ENCODE measurements around the gene TGFBR3. TPM values are rescaled to one million over a fixed set of nuclear protein-coding genes. Genes with fewer than 3 reads are reported as not detected.
A peak's percentile ranks its signal among the peaks of the same experiment; 100 is the strongest.

Gene TGFBR3
- total and polyA plus RNA-seq, 9 of the 15 experiments (the other 6 are each of a cell fraction or from before 2014, with no cell fraction given): 3.6 to 32.4 (median 15.6) TPM

GRCh38 chr1:91653183-91653582, 232.8 kb downstream of the TGFBR3 start:
- Histone ChIP-seq H3K36me3 (ENCODE audit: control insufficient read depth, insufficient read depth, low read length) (no peaks in the 10 kb centered on the region), H3K9ac (ENCODE audit: insufficient read depth in 1 of 2, low read depth in 2 of 2, low read length in 2 of 2) (no peak overlapping the region), H3K27ac (ENCODE audit: extremely low read depth, low read depth, low read length) (no peak overlapping the region), H3K27me3 (ENCODE audit: control insufficient read depth in 2 of 2, insufficient read depth in 2 of 2, low read length in 2 of 2) (no peaks in the 10 kb centered on the region), H3K4me1 (replicated peaks in 1 of 2; ENCODE audit: control insufficient read depth in 2 of 2, insufficient read depth in 2 of 2, low read length in 2 of 2) (peaks cover 7 to 13% of the 10 kb centered on the region in 2 experiments; a peak in 4 of 5 replicates), H3K9me1 (ENCODE audit: control insufficient read depth, insufficient read depth, low read length) (no peaks in the 10 kb centered on the region), H4K20me1 (replicated peaks; ENCODE audit: control insufficient read depth, insufficient read depth, low read length) (no peaks in the 10 kb centered on the region), H3K9me3 (replicated peaks; ENCODE audit: control insufficient read depth, insufficient read depth, low read depth, low read length) (no peaks in the 10 kb centered on the region), H3K4me3 (no peak overlapping the region), H2AFZ (ENCODE audit: low read depth, low read length) (no peak overlapping the region), H3K4me2 (ENCODE audit: insufficient read depth, low read length) (no peak overlapping the region), H3K79me2 (ENCODE audit: control insufficient read depth, insufficient read depth, low read length) (no peaks in the 10 kb centered on the region)
- ATAC-seq (no peak), DNase-seq (ENCODE audit: extremely low read depth in 1 of 4, low spot score in 3 of 4) (no peak), FAIRE-seq (no peak)
- in situ Hi-C loops (cut with MboI) (no loop called here), intact Hi-C loops (cut with micrococcal nuclease) (no loop called here)
- BruUV-seq (replicated peaks): no TSS peak
- ChIA-PET POLR2A (interaction anchor here (1.6 kb wide), 1 partner anchor 10 kb away, joined by 4 read pairs; no protein-coding TSS in a partner anchor), CTCF (ENCODE audit: low intra/inter-chr PET ratio) (no interaction called here)
- no peak for TF ChIP-seq MCM2 (IDR thresholded peaks at IDR 0.05; ENCODE audit: low read depth)
- WGBS (ENCODE audit: insufficient coverage, low coverage, missing lambda C conversion rate): 73% methylated on average over 1 of the region's 1 CpG

- peak; percentile 74 for FAIRE-seq
- no peak overlapping the region for H3K4me2 ChIP-seq (ENCODE audit: insufficient read depth, low read length)
- no peak overlapping the region for H3K4me3 ChIP-seq
- BruUV-seq (replicated peaks): no TSS peak
- H2AFZ ChIP-seq (ENCODE audit: low read depth, low read length): peak overlapping the region; percentile 81
- no peaks in the 10 kb centered on the region for H3K27me3 ChIP-seq (ENCODE audit: control insufficient read depth in 2 of 2, insufficient read depth in 2 of 2, low read length in 2 of 2)
- DNase-seq (ENCODE audit: extremely low read depth in 1 of 4, low spot score in 3 of 4): peak in 2 of 4 experiments; percentile 46 to 64
- H3K27ac ChIP-seq (ENCODE audit: extremely low read depth, low read depth, low read length): no peak overlapping the region
- CTCF ChIA-PET (ENCODE audit: low intra/inter-chr PET ratio): no interaction called here
- ATAC-seq: peak; percentile 80
- no peaks in the 10 kb centered on the region for H3K79me2 ChIP-seq (ENCODE audit: control insufficient read depth, insufficient read depth, low read length)
- in situ Hi-C loops (cut with MboI) (no loop called here), intact Hi-C loops (cut with micrococcal nuclease) (no loop called here)
- POLR2A ChIA-PET: no interaction called here
- no peaks in the 10 kb centered on the region for H3K9me3 ChIP-seq (replicated peaks; ENCODE audit: control insufficient read depth, insufficient read depth, low read depth, low read length)
- H3K9me1 ChIP-seq (ENCODE audit: control insufficient read depth, insufficient read depth, low read length): no peaks in the 10 kb centered on the region
- peaks cover 7 to 13% of the 10 kb centered on the region in 2 experiments; a peak in 4 of 5 replicates for H3K4me1 ChIP-seq (replicated peaks in 1 of 2; ENCODE audit: control insufficient read depth in 2 of 2, insufficient read depth in 2 of 2, low read length in 2 of 2)
- H3K36me3 ChIP-seq (ENCODE audit: control insufficient read depth, insufficient read depth, low read length): no peaks in the 10 kb centered on the region
- H4K20me1 ChIP-seq (replicated peaks; ENCODE audit: control insufficient read depth, insufficient read depth, low read length): no peaks in the 10 kb centered on the region
- 33% methylated on average over 5 of the region's 5 CpGs for WGBS (ENCODE audit: insufficient coverage, low coverage, missing lambda C conversion rate)
- H3K9ac ChIP-seq (ENCODE audit: insufficient read depth in 1 of 2, low read depth in 2 of 2, low read length in 2 of 2): no peak overlapping the region
- peak; percentile 50; the same call in 1 of the 2 replicates for TF ChIP-seq NFIC (IDR thresholded peaks at IDR 0.05)
- TF ChIP-seq E2F6 (IDR thresholded peaks at IDR 0.05; ENCODE audit: borderline replicate concordance in 1 of 2, extremely low read depth in 1 of 2, insufficient read depth in 1 of 2, insufficient read length in 1 of 2, low read depth in 1 of 2, low read length in 1 of 2, poor library complexity in 1 of 2, severe bottlenecking in 1 of 2): peak in 1 of 2 experiments; percentile 49
- no peak for TF ChIP-seq SOX6 (IDR thresholded peaks at IDR 0.05)
- peak; percentile 58 for TF ChIP-seq USF1 (CRISPR knock-in tag; IDR thresholded peaks at IDR 0.05)
- TF ChIP-seq ETS2 (tag; IDR thresholded peaks at IDR 0.05; ENCODE audit: borderline replicate concordance, poor library complexity, severe bottlenecking): no peak
- no peak for TF ChIP-seq ARID4B (CRISPR knock-in tag; IDR thresholded peaks at IDR 0.05)
- TF ChIP-seq MAX (CRISPR knock-in tag; IDR thresholded peaks at IDR 0.05): peak; percentile 59
These were observed 234.3 kb downstream of the TGFBR3 start for GRCh38 chr1:91651661-91652071.
